ENCODE data around the gene TCP1.
"Not testable (repeated sequence)": the region's sequence is repeated elsewhere in the genome, so short reads cannot be mapped to it uniquely, and the experiment has no call there.

TCP1 gene

GRCh38 chr6:159772196-159772595, 17.2 kb downstream of the TCP1 start:
- no peak for DNase-seq (ENCODE audit: low spot score)

GRCh38 chr6:159769470-159769869, 19.9 kb downstream of the TCP1 start:
- DNase-seq (ENCODE audit: low spot score) = no peak

- DNase-seq (ENCODE audit: low spot score) = no peak
These were observed 22.5 kb downstream of the TCP1 start for GRCh38 chr6:159766906-159767305.

GRCh38 chr6:159762681-159763293, 26.6 kb downstream of the TCP1 start:
- DNase-seq (ENCODE audit: low spot score) = peak; percentile 34

GRCh38 chr6:159761873-159762680, 27.3 kb downstream of the TCP1 start, which contains the start of gene ACAT2:
TSS of gene ACAT2 (plus strand) at chr6:159762045. CDS start at chr6:159762088, 43 bp downstream.
- DNase-seq (ENCODE audit: low spot score) = peak; percentile 98

GRCh38 chr6:159761129-159761872, 28.1 kb downstream of the TCP1 start:
- peak; percentile 14 for DNase-seq (ENCODE audit: low spot score)

GRCh38 chr6:159760602-159761057, 28.8 kb downstream of the TCP1 start:
- DNase-seq (ENCODE audit: low spot score) = no peak

GRCh38 chr6:159759645-159760044, 29.8 kb downstream of the TCP1 start:
- no peak for DNase-seq (ENCODE audit: low spot score)

GRCh38 chr6:159758031-159759001, 31.1 kb downstream of the TCP1 start:
- no peak for DNase-seq (ENCODE audit: low spot score)

GRCh38 chr6:159756508-159756907, 32.9 kb downstream of the TCP1 start:
- no peak for DNase-seq (ENCODE audit: low spot score)

- peak; percentile 12 for DNase-seq (ENCODE audit: low spot score)
These were observed 34.2 kb downstream of the TCP1 start for GRCh38 chr6:159754959-159755914.

- no peak for DNase-seq (ENCODE audit: low spot score)
These were observed 35.0 kb downstream of the TCP1 start for GRCh38 chr6:159754401-159754800.

GRCh38 chr6:159753081-159753872, 36.1 kb downstream of the TCP1 start:
- no peak for DNase-seq (ENCODE audit: low spot score)

- no peak for DNase-seq (ENCODE audit: low spot score)
These were observed 38.0 kb downstream of the TCP1 start for GRCh38 chr6:159751448-159751847.

- DNase-seq (ENCODE audit: low spot score) = not testable (repeated sequence)
These were observed 41.3 kb downstream of the TCP1 start for GRCh38 chr6:159748127-159748526.

- no peak for DNase-seq (ENCODE audit: low spot score)
These were observed 42.6 kb downstream of the TCP1 start for GRCh38 chr6:159746759-159747158.

- DNase-seq (ENCODE audit: low spot score) = no peak
These were observed 44.3 kb downstream of the TCP1 start for GRCh38 chr6:159745081-159745480.

- no peak for DNase-seq (ENCODE audit: low spot score)
These were observed 47.2 kb downstream of the TCP1 start for GRCh38 chr6:159742165-159742564.

- no peak for DNase-seq (ENCODE audit: low spot score)
These were observed 50.1 kb downstream of the TCP1 start for GRCh38 chr6:159739341-159739740.

Measured in pons (tissue), 1 donor.